WTC11 (cell line): ENCODE data around the gene HMX3. TPM values are rescaled to one million over a fixed set of nuclear protein-coding genes. Genes with fewer than 3 reads are reported as not detected.

Experiments used
- ATAC-seq: fragments of 200-7000 bp; cut with Tn5 transposase; 2 replicates; pipeline ENCODE4 v1.10.0; 2021; ENCODE audit warnings: mild to moderate bottlenecking, moderate library complexity
- CTCF ChIA-PET: fragments of 300-600 bp; sonication (Branson Sonifier 250); formaldehyde crosslinking; loops from one replicate; lab custom pipeline; 2021; ENCODE audit warnings: antibody characterized with exemption; lab: Charles Lee
- POLR2A ChIA-PET: fragments of 350-600 bp; sonication (Branson Sonifier 250); formaldehyde crosslinking; loops from one replicate; lab custom pipeline; 2021; ENCODE audit warnings: antibody characterized with exemption; lab: Charles Lee
- DNase-seq: peaks from one replicate; pipeline ENCODE4 v3.0.0; 2021; ENCODE audit warnings: low spot score
- H3K27ac Mint-ChIP-seq: 2 replicates; pipeline ENCODE4 v1.8.0; 2021; ENCODE audit warnings: mixed read lengths
- H3K27me3 Mint-ChIP-seq: 2 replicates; pipeline ENCODE4 v1.8.0; 2021; ENCODE audit warnings: low read depth, mild to moderate bottlenecking, moderate library complexity, mixed read lengths
- H3K36me3 Mint-ChIP-seq: 2 replicates; pipeline ENCODE4 v1.8.0; 2021; ENCODE audit warnings: mixed read lengths
- H3K4me1 Mint-ChIP-seq: 2 replicates; pipeline ENCODE4 v1.8.0; 2022; ENCODE audit warnings: mixed read lengths
- H3K4me3 Mint-ChIP-seq: 2 replicates; pipeline ENCODE4 v1.8.0; 2021; ENCODE audit warnings: mild to moderate bottlenecking, moderate library complexity, mixed read lengths
- H3K9me3 Mint-ChIP-seq: 2 replicates; pipeline ENCODE4 v1.8.0; 2021; ENCODE audit warnings: mixed read lengths
- ARID4B ChIP-seq: sonication (generic); formaldehyde crosslinking; IDR thresholded peaks from 2 replicates; pipeline ENCODE4 v1.8.0; 2023; ENCODE audit warnings: missing genetic modification reagents, mild to moderate bottlenecking, borderline replicate concordance
- ATF6 ChIP-seq: sonication (generic); formaldehyde crosslinking; IDR thresholded peaks from 2 replicates; pipeline ENCODE4 v1.8.1; 2023; ENCODE audit warnings: mild to moderate bottlenecking, missing genetic modification reagents
- CBFB ChIP-seq: sonication (generic); formaldehyde crosslinking; IDR thresholded peaks from 2 replicates; pipeline ENCODE4 v1.8.1; 2022; ENCODE audit warnings: mild to moderate bottlenecking, low read depth, missing genetic modification reagents
- CDX4 ChIP-seq: fragments of 250-450 bp; sonication (Bioruptor Pico); IDR thresholded peaks from 2 replicates; pipeline ENCODE4 v1.9.0; 2021; ENCODE audit warnings: moderate library complexity, mild to moderate bottlenecking, inconsistent platforms, borderline replicate concordance
- GABPB1 ChIP-seq: sonication (generic); formaldehyde crosslinking; IDR thresholded peaks from 2 replicates; pipeline ENCODE4 v1.8.1; 2023; ENCODE audit warnings: mild to moderate bottlenecking, missing genetic modification reagents
- HMGA2 ChIP-seq: fragments of 250-450 bp; sonication (Bioruptor Pico); IDR thresholded peaks from 2 replicates; pipeline ENCODE4 v1.4.0; 2021; ENCODE audit warnings: mild to moderate bottlenecking, moderate library complexity
- IRF2 ChIP-seq: sonication (generic); formaldehyde crosslinking; IDR thresholded peaks from 2 replicates; pipeline ENCODE4 v1.8.0; 2022; ENCODE audit warnings: low read depth, missing genetic modification reagents, borderline replicate concordance
- NFATC4 ChIP-seq: fragments of 250-450 bp; sonication (Bioruptor Pico); IDR thresholded peaks from 2 replicates; pipeline ENCODE4 v1.9.0; 2021; ENCODE audit warnings: mild to moderate bottlenecking
- NFE2L1 ChIP-seq: sonication (generic); formaldehyde crosslinking; IDR thresholded peaks from 2 replicates; pipeline ENCODE4 v1.8.1; 2023; ENCODE audit warnings: missing genetic modification reagents
- NFYB ChIP-seq: sonication (generic); formaldehyde crosslinking; conservative IDR thresholded peaks from 2 replicates; pipeline ENCODE4 v1.8.0; 2022; ENCODE audit warnings: low read depth, missing genetic modification reagents
- OVOL2 ChIP-seq: fragments of 250-450 bp; sonication (Bioruptor Pico); IDR thresholded peaks from 2 replicates; pipeline ENCODE4 v1.9.0; 2021; ENCODE audit warnings: mild to moderate bottlenecking, borderline replicate concordance
- SP1 ChIP-seq: sonication (generic); formaldehyde crosslinking; conservative IDR thresholded peaks from 2 replicates; pipeline ENCODE4 v1.8.1; 2022; ENCODE audit warnings: missing genetic modification reagents
- USF1 ChIP-seq: sonication (generic); formaldehyde crosslinking; IDR thresholded peaks from 2 replicates; pipeline ENCODE4 v1.8.0; 2022; ENCODE audit warnings: mild to moderate bottlenecking, missing genetic modification reagents
- ZNF121 ChIP-seq: sonication (generic); formaldehyde crosslinking; IDR thresholded peaks from 2 replicates; pipeline ENCODE4 v1.8.0; 2023; ENCODE audit warnings: missing genetic modification reagents
- ZNF263 ChIP-seq: sonication (generic); formaldehyde crosslinking; IDR thresholded peaks from 2 replicates; pipeline ENCODE4 v1.8.1; 2022; ENCODE audit warnings: low read depth, mild to moderate bottlenecking, moderate library complexity, missing genetic modification reagents
- ZNF396 ChIP-seq: fragments of 250-450 bp; sonication (Bioruptor Pico); IDR thresholded peaks from 2 replicates; pipeline ENCODE4 v1.8.0; 2021; ENCODE audit warnings: mild to moderate bottlenecking, moderate library complexity, borderline replicate concordance
- ZNF425 ChIP-seq: fragments of 250-450 bp; sonication (Bioruptor Pico); conservative IDR thresholded peaks from 2 replicates; pipeline ENCODE4 v1.9.0; 2021; ENCODE audit warnings: mild to moderate bottlenecking
- ZNF671 ChIP-seq: fragments of 250-450 bp; sonication (Bioruptor Pico); IDR thresholded peaks from 2 replicates; pipeline ENCODE4 v1.8.0; 2021; ENCODE audit warnings: mild to moderate bottlenecking
- total RNA-seq: library from RNA; stranded (reverse); gene quantifications from 3 replicates; pipeline ENCODE4 v1.2.3, GENCODE V29; 2021
- TF ChIP-seq, protein P1 (sequence below): fragments of 250-450 bp; sonication (Bioruptor Pico); IDR thresholded peaks from 2 replicates; pipeline ENCODE4 v1.8.0; 2021; ENCODE audit warnings: mild to moderate bottlenecking
- TF ChIP-seq, protein P2 (sequence below): sonication (generic); formaldehyde crosslinking; IDR thresholded peaks from 2 replicates; pipeline ENCODE4 v1.8.1; 2023; ENCODE audit warnings: mild to moderate bottlenecking, moderate library complexity, missing genetic modification reagents

The HMX3 gene
- total RNA-seq, 1 experiment from 2014 or later = not detected

DNA sequence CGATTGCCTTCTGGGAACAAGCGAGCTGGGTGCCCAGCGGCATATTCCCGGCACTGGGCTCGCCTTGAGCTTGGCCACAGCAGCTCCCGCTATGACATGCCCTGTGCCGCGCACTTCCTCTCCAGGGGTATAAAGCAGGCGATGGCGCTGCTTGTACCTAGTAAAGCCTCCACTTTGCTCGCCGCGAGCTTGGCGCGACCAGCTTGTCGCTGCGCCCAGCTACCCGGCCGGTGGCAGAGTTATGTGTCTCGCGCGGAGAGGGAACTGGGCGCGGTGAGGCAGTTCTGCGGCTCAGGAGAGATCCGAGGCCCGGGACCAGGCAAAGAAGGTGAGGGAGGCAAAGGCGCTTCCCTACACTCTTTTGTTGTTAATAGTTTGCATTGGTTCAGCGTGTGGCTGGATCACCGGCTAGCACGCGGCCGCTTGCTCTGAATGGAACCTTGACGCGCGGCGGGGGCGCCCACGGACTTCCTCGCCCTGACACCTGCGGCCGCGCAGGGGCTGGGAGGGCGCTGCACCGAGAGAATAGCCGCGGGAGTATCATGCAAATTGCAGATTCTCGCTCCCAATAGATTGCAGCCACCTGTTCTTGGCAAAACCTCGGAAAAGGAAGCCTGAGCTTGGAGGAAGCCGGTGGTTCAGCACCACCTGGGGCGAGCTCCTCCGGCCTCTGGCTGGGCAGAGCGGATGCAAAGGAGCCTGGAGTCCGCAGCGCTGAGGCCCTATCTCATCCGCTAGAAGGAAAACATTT, 15.4 kb downstream of the HMX3 start (continued):
- TF ChIP-seq USF1 = peak; percentile 15; the same call in 1 of the 2 replicates
- TF ChIP-seq, protein P1, sequence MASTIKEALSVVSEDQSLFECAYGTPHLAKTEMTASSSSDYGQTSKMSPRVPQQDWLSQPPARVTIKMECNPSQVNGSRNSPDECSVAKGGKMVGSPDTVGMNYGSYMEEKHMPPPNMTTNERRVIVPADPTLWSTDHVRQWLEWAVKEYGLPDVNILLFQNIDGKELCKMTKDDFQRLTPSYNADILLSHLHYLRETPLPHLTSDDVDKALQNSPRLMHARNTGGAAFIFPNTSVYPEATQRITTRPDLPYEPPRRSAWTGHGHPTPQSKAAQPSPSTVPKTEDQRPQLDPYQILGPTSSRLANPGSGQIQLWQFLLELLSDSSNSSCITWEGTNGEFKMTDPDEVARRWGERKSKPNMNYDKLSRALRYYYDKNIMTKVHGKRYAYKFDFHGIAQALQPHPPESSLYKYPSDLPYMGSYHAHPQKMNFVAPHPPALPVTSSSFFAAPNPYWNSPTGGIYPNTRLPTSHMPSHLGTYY (CRISPR knock-in tag) = no peak
- no peak for TF ChIP-seq ZNF425 (CRISPR knock-in tag)
- TF ChIP-seq, protein P2, sequence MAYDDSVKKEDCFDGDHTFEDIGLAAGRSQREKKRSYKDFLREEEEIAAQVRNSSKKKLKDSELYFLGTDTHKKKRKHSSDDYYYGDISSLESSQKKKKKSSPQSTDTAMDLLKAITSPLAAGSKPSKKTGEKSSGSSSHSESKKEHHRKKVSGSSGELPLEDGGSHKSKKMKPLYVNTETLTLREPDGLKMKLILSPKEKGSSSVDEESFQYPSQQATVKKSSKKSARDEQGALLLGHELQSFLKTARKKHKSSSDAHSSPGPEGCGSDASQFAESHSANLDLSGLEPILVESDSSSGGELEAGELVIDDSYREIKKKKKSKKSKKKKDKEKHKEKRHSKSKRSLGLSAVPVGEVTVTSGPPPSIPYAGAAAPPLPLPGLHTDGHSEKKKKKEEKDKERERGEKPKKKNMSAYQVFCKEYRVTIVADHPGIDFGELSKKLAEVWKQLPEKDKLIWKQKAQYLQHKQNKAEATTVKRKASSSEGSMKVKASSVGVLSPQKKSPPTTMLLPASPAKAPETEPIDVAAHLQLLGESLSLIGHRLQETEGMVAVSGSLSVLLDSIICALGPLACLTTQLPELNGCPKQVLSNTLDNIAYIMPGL (CRISPR knock-in tag) = peak; percentile 86
- TF ChIP-seq NFATC4 (CRISPR knock-in tag) = no peak
- TF ChIP-seq IRF2 (CRISPR knock-in tag) = no peak
- peak; percentile 40; the same call in 1 of the 2 replicates for TF ChIP-seq SP1
- no peak for TF ChIP-seq GABPB1 (CRISPR knock-in tag)
- peak; percentile 55; the same call in 1 of the 2 replicates for TF ChIP-seq ZNF263
- TF ChIP-seq ARID4B = no peak; the same call in 1 of the 2 replicates
- no peak for TF ChIP-seq ZNF121 (CRISPR knock-in tag)
- TF ChIP-seq CDX4 (CRISPR knock-in tag) = no peak
- 0 out of 2 replicates have a peak, but pooled peaks have one; percentile 47 for TF ChIP-seq NFE2L1 (CRISPR knock-in tag)

GRCh38 chr10:123151737-123152135, 16.0 kb downstream of the HMX3 start:
- Mint-ChIP-seq H3K9me3 (no peaks in the 10 kb centered on the region), H3K4me3 (peak overlapping the region; percentile 68), H3K4me1 (peaks cover 63% of the 10 kb centered on the region), H3K27ac (peak overlapping the region; percentile 91), H3K27me3 (peaks cover 57% of the 10 kb centered on the region), H3K36me3 (peaks cover 18% of the 10 kb centered on the region)
- CTCF ChIA-PET = interaction anchor here (0.8 to 6.1 kb wide), 5 partner anchors 10 to 108 kb away, joined by 3 to 43 read pairs (median 6); no protein-coding TSS in a partner anchor
- DNase-seq (no peak), ATAC-seq (no peak)
- TF ChIP-seq HMGA2 (CRISPR knock-in tag) (no peak), ATF6 (CRISPR knock-in tag) (no peak), ZNF671 (CRISPR knock-in tag) (no peak), ZNF121 (CRISPR knock-in tag) (no peak), ZNF263 (no peak), NFYB (CRISPR knock-in tag) (no peak), SP1 (no peak), ZNF396 (CRISPR knock-in tag) (no peak), OVOL2 (no peak), CBFB (no peak)
- POLR2A ChIA-PET = interaction anchor here (1.1 kb wide), 1 partner anchor 14 kb away, joined by 4 read pairs; no protein-coding TSS in a partner anchor
